HG02610 (cell line): Measurements from ENCODE around the gene TRAFD1.

ENCODE experiments used
- ATAC-seq: cut with Tn5 transposase; IDR thresholded peaks from one replicate; pipeline ENCODE4 v1.9.1; 2021; ENCODE audit warnings: mild to moderate bottlenecking, moderate library complexity; ENCODE audit not compliant: unreplicated experiment

The TRAFD1 gene

GRCh38 chr12:112115259-112116045 is 9.9 kb upstream of the TRAFD1 start:
- no peak for ATAC-seq

GRCh38 chr12:112116232-112117060 is 8.9 kb upstream of the TRAFD1 start:
- no peak for ATAC-seq

- ATAC-seq, result no peak
Observed at GRCh38 chr12:112117685-112118084, 7.7 kb upstream of the TRAFD1 start.

- no peak for ATAC-seq
Observed at GRCh38 chr12:112121780-112122565, 3.4 kb upstream of the TRAFD1 start.

- no peak for ATAC-seq
Observed at GRCh38 chr12:112122823-112123690, 2.3 kb upstream of the TRAFD1 start.

GRCh38 chr12:112124918-112125249 is 476 bp upstream of the TRAFD1 start:
- ATAC-seq, result no peak

GRCh38 chr12:112126000-112126438 is 659 bp downstream of the TRAFD1 start:
- no peak for ATAC-seq

GRCh38 chr12:112126911-112127310 is 1.6 kb downstream of the TRAFD1 start:
- ATAC-seq, result no peak

- peak; percentile 53 for ATAC-seq
Observed at GRCh38 chr12:112130441-112130998, 5.2 kb downstream of the TRAFD1 start.

GRCh38 chr12:112131686-112132085 is 6.3 kb downstream of the TRAFD1 start:
- no peak for ATAC-seq

GRCh38 chr12:112133418-112133817 is 8.1 kb downstream of the TRAFD1 start:
- ATAC-seq, result no peak

- no peak for ATAC-seq
Observed at GRCh38 chr12:112134731-112135130, 9.4 kb downstream of the TRAFD1 start.

- ATAC-seq, result no peak
Observed at GRCh38 chr12:112140728-112141127, 15.4 kb downstream of the TRAFD1 start.

GRCh38 chr12:112146123-112146522 is 20.8 kb downstream of the TRAFD1 start:
- no peak for ATAC-seq

- ATAC-seq, result no peak
Observed at GRCh38 chr12:112148031-112148513, 22.7 kb downstream of the TRAFD1 start.

GRCh38 chr12:112149596-112149995 is 24.2 kb downstream of the TRAFD1 start:
- peak; percentile 59 for ATAC-seq

- ATAC-seq, result no peak
Observed at GRCh38 chr12:112151766-112152541, 26.6 kb downstream of the TRAFD1 start.

GRCh38 chr12:112153181-112153892 is 28.0 kb downstream of the TRAFD1 start:
- ATAC-seq, result no peak

- no peak for ATAC-seq
Observed at GRCh38 chr12:112153893-112154219, 28.5 kb downstream of the TRAFD1 start.
